ENCODE data around the gene SYNE1. TPM values are rescaled to one million over a fixed set of nuclear protein-coding genes. Genes with fewer than 3 reads are reported as not detected.

Gene SYNE1
- total and polyA plus RNA-seq, 2 of the 8 experiments (the other 6 are each of a cell fraction or from before 2014, with no cell fraction given) = 2.8 to 5.5 TPM

DNA sequence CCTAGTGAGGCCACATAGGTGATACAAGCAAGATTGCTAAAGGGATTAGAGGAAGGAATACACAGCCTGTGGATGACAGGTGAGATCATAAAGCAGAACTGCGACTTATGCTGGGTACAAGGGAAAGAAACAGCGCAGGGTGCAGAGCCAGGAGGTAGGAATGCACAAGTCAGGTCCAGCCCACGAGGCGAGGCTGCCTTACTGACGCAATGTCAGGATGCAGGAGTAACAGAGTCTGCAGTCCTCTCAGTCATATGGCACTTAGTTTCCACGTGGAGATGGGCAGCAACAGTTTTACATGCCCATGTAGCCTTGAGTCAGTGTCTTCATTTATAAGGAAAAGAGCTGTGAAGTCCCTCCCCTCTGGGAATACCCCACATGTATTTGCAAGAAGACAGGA, 210.9 kb downstream of the SYNE1 start (continued):
- TF ChIP-seq ZNF274 (IDR thresholded peaks at IDR 0.05; ENCODE audit: borderline replicate concordance, extremely low read depth, low read length) (no peak), CTBP2 (IDR thresholded peaks at IDR 0.05; ENCODE audit: borderline replicate concordance, insufficient read depth, insufficient read length, low read length) (no peak), SP4 (IDR thresholded peaks at IDR 0.05; ENCODE audit: low read length) (no peak), SUZ12 (IDR thresholded peaks at IDR 0.05; ENCODE audit: low read length) (no peak)

All from H1 (cell line).